OCI-LY7 (cell line): ENCODE measurements around the gene CNIH2. TPM values are rescaled to one million over a fixed set of nuclear protein-coding genes. Genes with fewer than 3 reads are reported as not detected.

Source experiments
- BruUV-seq: library from RNA; stranded (reverse); fragments of 400-500 nt; replicated peaks from 2 replicates; lab custom pipeline; 2021; lab: Mats Ljungman, UMichigan
- CTCF ChIA-PET: fragments of 300-600 bp; sonication (Branson Sonifier 250); formaldehyde crosslinking; loops from one replicate; lab custom pipeline; 2022; ENCODE audit warnings: antibody characterized with exemption; ENCODE audit not compliant: unreplicated experiment; lab: Charles Lee
- POLR2A ChIA-PET: fragments of 300-600 bp; sonication (Branson Sonifier 250); formaldehyde crosslinking; loops from one replicate; lab custom pipeline; 2022; ENCODE audit warnings: antibody characterized with exemption; lab: Charles Lee
- DNase-seq: peaks from one replicate; pipeline ENCODE4 v3.0.0-alpha.2; 2015; ENCODE audit warnings: low spot score
- H2AFZ ChIP-seq: fragments of 200-600 bp; sonication (generic), shearing (Covaris generic); 2 replicates; pipeline ENCODE4 v1.6.1; 2014; ENCODE audit warnings: mild to moderate bottlenecking, antibody characterized with exemption, low read length, moderate library complexity
- H3K27ac ChIP-seq: fragments of 200-600 bp; sonication (generic); 2 replicates; pipeline ENCODE4 v1.5.1; 2014; ENCODE audit warnings: mixed run types, low read depth, mild to moderate bottlenecking, moderate library complexity, low read length, inconsistent platforms; ENCODE audit not compliant: poor library complexity, severe bottlenecking
- H3K36me3 ChIP-seq: fragments of 200-600 bp; sonication (generic); 2 replicates; pipeline ENCODE4 v1.6.1; 2014; ENCODE audit warnings: mild to moderate bottlenecking, antibody characterized with exemption, low read length, moderate library complexity, mixed read lengths; ENCODE audit not compliant: insufficient read depth
- H3K4me1 ChIP-seq: fragments of 200-600 bp; sonication (generic); 2 replicates; pipeline ENCODE4 v1.5.1; 2014; ENCODE audit warnings: mild to moderate bottlenecking, low read length; ENCODE audit not compliant: insufficient read depth, poor library complexity, severe bottlenecking
- H3K4me2 ChIP-seq: fragments of 200-600 bp; sonication (generic); 2 replicates; pipeline ENCODE4 v1.6.1; 2014; ENCODE audit warnings: mild to moderate bottlenecking, low read length
- H3K4me3 ChIP-seq: fragments of 200-600 bp; sonication (generic); 2 replicates; pipeline ENCODE4 v1.5.1; 2014; ENCODE audit warnings: mild to moderate bottlenecking, low read depth, low read length; ENCODE audit not compliant: poor library complexity, severe bottlenecking
- H3K79me2 ChIP-seq: fragments of 200-600 bp; sonication (generic); 2 replicates; pipeline ENCODE4 v1.6.1; 2016; ENCODE audit warnings: low read depth, mild to moderate bottlenecking, low read length, moderate library complexity, mixed read lengths; ENCODE audit not compliant: insufficient read depth
- H3K9me2 ChIP-seq: fragments of 200-600 bp; sonication (generic); 2 replicates; pipeline ENCODE4 v1.6.1; 2016; ENCODE audit warnings: mild to moderate bottlenecking, low read length, mixed read lengths; ENCODE audit not compliant: insufficient read depth
- H3K9me3 ChIP-seq: fragments of 200-600 bp; sonication (generic); 2 replicates; pipeline ENCODE4 v1.6.1; 2014; ENCODE audit warnings: mild to moderate bottlenecking, mixed run types, low read length, mixed read lengths
- H4K20me1 ChIP-seq: fragments of 200-600 bp; sonication (generic); 2 replicates; pipeline ENCODE4 v1.6.1; 2014; ENCODE audit warnings: mild to moderate bottlenecking, antibody characterized with exemption, low read length, moderate library complexity, mixed read lengths; ENCODE audit not compliant: insufficient read depth
- CTCF ChIP-seq: fragments of 200-600 bp; sonication (generic); conservative IDR thresholded peaks from 2 replicates; pipeline ENCODE4 v1.5.1; 2014; ENCODE audit warnings: mild to moderate bottlenecking, antibody characterized with exemption, low read length, moderate library complexity, mixed read lengths
- EZH2phosphoT487 ChIP-seq: fragments of 200-600 bp; sonication (generic); IDR thresholded peaks from 2 replicates; pipeline ENCODE4 v1.6.1; 2018; ENCODE audit warnings: low read depth, borderline replicate concordance, mild to moderate bottlenecking, mixed run types, antibody characterized with exemption, low read length, moderate library complexity, mixed read lengths
- intact Hi-C: fragments of 100-400 bp; cut with micrococcal nuclease; formaldehyde crosslinking; loops from one replicate; pipeline ENCODE4 v1.10.0; 2022; ENCODE audit not compliant: unreplicated experiment
- total RNA-seq, 2 experiments: library from RNA; depleted of rRNA in 1 of 2; stranded (reverse); fragments of >200 nt in 1 of 2; shearing (Covaris generic) in 1 of 2; gene quantifications; 2 replicates each; pipeline ENCODE4 v1.2.3, GENCODE V29; 2014 to 2022

CNIH2 gene
- total RNA-seq, 2 experiments from 2014 or later = 0.60 to 2.7 TPM

GRCh38 chr11:66314186-66314501 lies 36.2 kb downstream of the CNIH2 start:
- Histone ChIP-seq H3K9me2 (no peaks in the 10 kb centered on the region), H3K9me3 (no peaks in the 10 kb centered on the region), H4K20me1 (no peaks in the 10 kb centered on the region), H3K27ac (no peak overlapping the region), H3K79me2 (no peaks in the 10 kb centered on the region), H3K4me1 (peaks cover 39% of the 10 kb centered on the region), H3K4me2 (no peak overlapping the region), H2AFZ (no peak overlapping the region), H3K4me3 (no peak overlapping the region), H3K36me3 (no peaks in the 10 kb centered on the region)
- TF ChIP-seq CTCF = no peak
- TF ChIP-seq EZH2phosphoT487 = no peak
- no TSS peak for BruUV-seq
- intact Hi-C loops = loop anchor here (5.0 kb wide), 1 partner anchor 33 kb away; the partner anchor contains the start of genes B4GAT1 and BRMS1
- ChIA-PET POLR2A (no interaction called here), CTCF (no interaction called here)
- DNase-seq = no peak

- DNase-seq = no peak
- ChIA-PET POLR2A (no interaction called here), CTCF (no interaction called here)
- no peak overlapping the region for H3K27ac ChIP-seq
- no peaks in the 10 kb centered on the region for H3K79me2 ChIP-seq
- H3K4me1 ChIP-seq = peaks cover 42% of the 10 kb centered on the region
- intact Hi-C loops = loop anchor here (5.0 kb wide), 1 partner anchor 32 kb away; the partner anchor contains the start of genes B4GAT1 and BRMS1
- H3K9me3 ChIP-seq = no peaks in the 10 kb centered on the region
- H3K4me2 ChIP-seq = no peak overlapping the region
- TF ChIP-seq EZH2phosphoT487 (no peak), CTCF (no peak)
- H3K4me3 ChIP-seq = no peak overlapping the region
- BruUV-seq = no TSS peak
- H3K9me2 ChIP-seq = no peaks in the 10 kb centered on the region
- H2AFZ ChIP-seq = no peak overlapping the region
- H3K36me3 ChIP-seq = no peaks in the 10 kb centered on the region
- no peaks in the 10 kb centered on the region for H4K20me1 ChIP-seq
These were observed 36.9 kb downstream of the CNIH2 start for GRCh38 chr11:66314561-66315497.

GRCh38 chr11:66315498-66315885 lies 37.5 kb downstream of the CNIH2 start:
- peaks cover 42% of the 10 kb centered on the region for H3K4me1 ChIP-seq
- H3K36me3 ChIP-seq = no peaks in the 10 kb centered on the region
- no peaks in the 10 kb centered on the region for H3K9me2 ChIP-seq
- no peaks in the 10 kb centered on the region for H3K79me2 ChIP-seq
- ChIA-PET POLR2A (no interaction called here), CTCF (no interaction called here)
- H3K9me3 ChIP-seq = no peaks in the 10 kb centered on the region
- intact Hi-C loops = no loop called here
- no TSS peak for BruUV-seq
- DNase-seq = no peak
- no peak overlapping the region for H3K4me3 ChIP-seq
- H4K20me1 ChIP-seq = no peaks in the 10 kb centered on the region
- no peak overlapping the region for H2AFZ ChIP-seq
- TF ChIP-seq CTCF = no peak
- TF ChIP-seq EZH2phosphoT487 = no peak
- no peak overlapping the region for H3K4me2 ChIP-seq
- no peak overlapping the region for H3K27ac ChIP-seq
